Small intestine (tissue), 7 donors: ENCODE measurements around the gene MYL11. TPM values are rescaled to one million over a fixed set of nuclear protein-coding genes. Genes with fewer than 3 reads are reported as not detected.

Source experiments
- DNase-seq, 2 donors: peaks; one replicate each; pipeline versions ENCODE4 v3.0.0 to v3.0.0-alpha.2; 2013
- FAIRE-seq: peaks from 2 replicates; lab custom pipeline; 2012; peaks lifted over from hg19 to GRCh38; lab: Jason Lieb, UNC
- H3K27ac ChIP-seq, 3 donors: one replicate each; pipeline ENCODE4 v1.5.1; 2013; ENCODE audit warnings: low read length in 2 of 3, mild to moderate bottlenecking in 2 of 3, control low read depth in 1 of 3, inconsistent platforms in 1 of 3, low read depth in 1 of 3, moderate library complexity in 1 of 3
- H3K27me3 ChIP-seq, 3 donors: one replicate each; pipeline ENCODE4 v1.6.1; 2013; ENCODE audit warnings: low read length in 3 of 3, inconsistent platforms in 1 of 3; ENCODE audit not compliant: control insufficient read depth in 3 of 3, insufficient read depth in 3 of 3
- H3K36me3 ChIP-seq, 3 donors: one replicate each; pipeline ENCODE4 v1.6.1; 2013; ENCODE audit warnings: low read length in 3 of 3, inconsistent platforms in 1 of 3, low read depth in 1 of 3, mild to moderate bottlenecking in 1 of 3, moderate library complexity in 1 of 3; ENCODE audit not compliant: control insufficient read depth in 3 of 3, insufficient read depth in 2 of 3
- H3K4me1 ChIP-seq, 3 donors: one replicate each; pipeline ENCODE4 v1.6.1; 2013; ENCODE audit warnings: low read length in 2 of 3, inconsistent platforms in 1 of 3, low read depth in 1 of 3, mild to moderate bottlenecking in 1 of 3, moderate library complexity in 1 of 3; ENCODE audit not compliant: control insufficient read depth in 3 of 3, insufficient read depth in 2 of 3
- H3K4me3 ChIP-seq, 3 donors: one replicate each; pipeline ENCODE4 v1.5.1; 2013; ENCODE audit warnings: low read length in 3 of 3, control low read depth in 1 of 3, inconsistent platforms in 1 of 3, low read depth in 1 of 3, mild to moderate bottlenecking in 1 of 3, moderate library complexity in 1 of 3
- H3K9me3 ChIP-seq, 2 donors: one replicate each; pipeline ENCODE4 v1.6.1; 2013; ENCODE audit warnings: low read depth in 1 of 2, low read length in 1 of 2; ENCODE audit not compliant: control insufficient read depth in 2 of 2, insufficient read depth in 1 of 2
- whole genome bisulfite sequencing, 3 donors: extraction: QIAGEN DNeasy Blood & Tissue Kit; methylation state at CpG; one replicate each; pipeline ENCODE4 v1.1.7; 2013; 5-methylcytosine and 5-hydroxymethylcytosine counted together
- polyA plus RNA-seq, 4 donors: library from polyadenylated mRNA; stranded (reverse) in 3 of 4; unstranded in 1 of 4; fragments of 200-250 nt in 3 of 4; fragments of 120-200 nt in 1 of 4; gene quantifications; one replicate each; pipeline versions ENCODE4 v1.2.1 to v1.2.3, GENCODE V29; 2013
- donor health status: healthy with polysubstance abuse.
- donor health status: control.
- donor health status: control.
- donor health status: Bipolar disorder and iron deficiency.
- donor health status: healthy.

The MYL11 gene
- polyA plus RNA-seq, 4 donors, result 0.82 to 26.3 (median 1.9) TPM; not detected in 1

GRCh38 chr16:30398661-30399434 lies 24.2 kb downstream of the MYL11 start:
- H3K27ac ChIP-seq, result peak overlapping the region in 2 of 3 donors; percentile 71 to 74
- FAIRE-seq (no peak), DNase-seq (peak in 1 of 2 donors; percentile 1)
- H3K4me1 ChIP-seq, result peaks cover 0 to 30% (median 2%) of the 10 kb centered on the region in 3 donors
- H3K9me3 ChIP-seq, result no peaks in the 10 kb centered on the region
- 83 to 88% (median 85%) methylated on average over 23 of the region's 23 CpGs for WGBS, 3 donors
- H3K27me3 ChIP-seq, result no peaks in the 10 kb centered on the region
- H3K4me3 ChIP-seq, result no peak overlapping the region
- peaks cover 0 to 22% (median 0%) of the 10 kb centered on the region in 3 donors for H3K36me3 ChIP-seq

- Histone ChIP-seq H3K4me3 (peak overlapping the region; percentile 54 to 65 (median 57)), H3K4me1 (peaks cover 0 to 24% (median 2%) of the 10 kb centered on the region in 3 donors), H3K27ac (peak overlapping the region in 2 of 3 donors; percentile 71 to 74), H3K36me3 (peaks cover 0 to 22% (median 0%) of the 10 kb centered on the region in 3 donors), H3K9me3 (no peaks in the 10 kb centered on the region), H3K27me3 (no peaks in the 10 kb centered on the region)
- 20 to 31% (median 23%) methylated on average over 12 of the region's 12 CpGs for WGBS, 3 donors
- FAIRE-seq, result no peak
- no peak for DNase-seq
These were observed 25.0 kb downstream of the MYL11 start for GRCh38 chr16:30399435-30400186.

GRCh38 chr16:30401768-30402425 lies 27.3 kb downstream of the MYL11 start:
- FAIRE-seq (no peak), DNase-seq (peak; percentile 40 to 48)
- Histone ChIP-seq H3K4me1 (peaks cover 0 to 19% (median 2%) of the 10 kb centered on the region in 3 donors), H3K9me3 (no peaks in the 10 kb centered on the region), H3K4me3 (no peak overlapping the region), H3K36me3 (peaks cover 0 to 22% (median 0%) of the 10 kb centered on the region in 3 donors), H3K27me3 (no peaks in the 10 kb centered on the region), H3K27ac (no peak overlapping the region)
- 56 to 73% (median 66%) methylated on average over 8 of the region's 8 CpGs for WGBS, 3 donors

- WGBS, 3 donors, result 16 to 19% (median 17%) methylated on average over 14 of the region's 14 CpGs
- FAIRE-seq (no peak), DNase-seq (no peak)
- Histone ChIP-seq H3K27ac (peak overlapping the region in 2 of 3 donors; percentile 77 to 87), H3K4me1 (peaks cover 0 to 9% (median 0%) of the 10 kb centered on the region in 3 donors), H3K4me3 (peak overlapping the region in 2 of 3 donors; percentile 47 to 84), H3K9me3 (no peaks in the 10 kb centered on the region), H3K27me3 (no peaks in the 10 kb centered on the region), H3K36me3 (peaks cover 0 to 13% (median 0%) of the 10 kb centered on the region in 3 donors)
These were observed 32.1 kb downstream of the MYL11 start for GRCh38 chr16:30406795-30407101.

DNA sequence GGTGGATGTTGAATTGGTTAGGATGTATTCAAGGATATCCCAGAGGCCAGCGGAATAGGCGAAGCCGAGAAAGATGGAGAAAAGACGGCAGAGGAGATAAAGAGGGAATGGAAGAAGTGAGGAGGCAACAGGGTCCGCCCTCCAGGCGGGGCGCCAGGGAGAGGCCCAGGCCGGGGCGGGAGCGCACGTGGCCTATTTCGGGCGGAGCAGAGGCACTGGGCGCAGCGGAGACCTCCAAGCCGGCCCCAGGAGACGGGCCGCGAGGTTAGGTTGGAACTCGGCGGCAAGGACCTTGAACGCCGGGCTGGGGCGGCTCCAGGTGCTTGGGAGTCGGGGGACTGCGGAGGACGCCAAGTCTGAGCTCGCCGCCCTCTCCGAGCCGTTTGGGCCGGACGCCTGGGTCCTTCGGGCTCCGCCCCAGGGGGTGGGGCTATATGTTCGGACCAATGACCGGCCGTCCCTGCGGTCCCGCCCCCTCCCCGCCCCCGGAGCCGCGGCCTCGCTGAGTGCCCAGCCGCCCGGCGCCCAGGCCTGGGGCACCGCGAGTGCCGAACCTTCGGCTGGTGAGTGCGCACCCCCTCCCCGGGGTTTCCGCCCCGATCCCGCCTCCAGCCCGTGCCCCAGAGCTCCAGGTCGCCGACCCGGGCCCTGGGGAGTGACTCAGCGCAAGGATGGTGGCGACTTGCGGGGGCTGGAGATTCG lies 32.7 kb downstream of the MYL11 start, which contains the start of gene ZNF771:
Gene ZNF771 (plus strand): TSS at position 505 of the 702 bp plus-strand sequence. CDS start 448 bp downstream, outside the sequence.
- Histone ChIP-seq H3K4me1 (peaks cover 0 to 4% (median 0%) of the 10 kb centered on the region in 3 donors), H3K9me3 (no peaks in the 10 kb centered on the region), H3K27me3 (no peaks in the 10 kb centered on the region), H3K36me3 (peaks cover 0 to 16% (median 0%) of the 10 kb centered on the region in 3 donors), H3K27ac (peak within 1 kb of the TSS in 2 of 3 donors; percentile 77 to 87), H3K4me3 (peak within 1 kb of the TSS; percentile 47 to 84 (median 58))
- DNase-seq (peak; percentile 92 to 97), FAIRE-seq (no peak)
- WGBS, 3 donors, result 0 to 1% (median 0%) methylated on average over 45 to 65 of the region's 65 CpGs

DNA sequence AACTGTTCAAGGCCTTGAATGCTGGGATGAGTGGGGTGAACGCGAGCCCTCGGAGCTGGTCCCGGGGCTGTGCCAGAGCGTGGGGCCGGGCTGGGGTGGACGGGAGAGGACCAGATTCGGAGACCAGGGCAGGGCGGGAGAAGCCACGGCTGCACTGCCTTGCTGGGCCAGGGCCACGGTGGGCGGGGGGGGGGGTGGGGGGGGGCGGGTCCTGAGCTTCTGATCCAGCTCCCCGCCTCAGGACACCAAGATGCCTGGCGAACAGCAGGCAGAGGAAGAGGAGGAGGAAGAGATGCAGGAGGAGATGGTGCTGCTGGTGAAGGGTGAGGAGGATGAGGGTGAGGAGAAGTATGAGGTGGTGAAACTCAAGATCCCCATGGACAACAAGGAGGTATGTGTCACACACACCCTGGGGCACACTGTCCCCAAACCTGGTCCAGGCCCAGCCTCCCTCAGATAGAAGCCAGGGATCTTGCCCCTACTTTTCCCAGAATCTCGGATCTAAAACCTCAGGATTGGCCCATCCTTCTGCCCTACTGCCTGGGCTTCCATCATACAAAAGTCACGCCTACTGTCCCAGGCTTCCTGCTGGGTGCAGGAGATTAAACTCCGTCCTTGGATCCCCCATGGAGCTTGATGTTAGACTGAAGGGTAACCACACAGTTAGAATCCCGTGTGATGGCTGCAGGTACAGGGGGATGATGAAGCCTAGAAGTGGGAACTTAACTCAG lies 33.4 kb downstream of the MYL11 start:
- Histone ChIP-seq H3K4me3 (peak overlapping the region; percentile 47 to 84 (median 58)), H3K27me3 (no peaks in the 10 kb centered on the region), H3K36me3 (peaks cover 0 to 20% (median 0%) of the 10 kb centered on the region in 3 donors), H3K4me1 (peaks cover 0 to 4% (median 0%) of the 10 kb centered on the region in 3 donors), H3K9me3 (no peaks in the 10 kb centered on the region), H3K27ac (peak overlapping the region in 2 of 3 donors; percentile 63 to 71)
- DNase-seq (peak in 1 of 2 donors; percentile 8), FAIRE-seq (no peak)
- 16 to 38% (median 18%) methylated on average over 6 to 19 of the region's 19 CpGs for WGBS, 3 donors
